HL-60 (cell line): ENCODE measurements around the gene CERT1.

Experiments
- DNase-seq, 2 experiments: peaks; one replicate each; pipeline ENCODE4 v3.0.0-alpha.2; 2010 to 2020; ENCODE audit warnings: low read depth in 1 of 2, low spot score in 1 of 2
- H3K27ac ChIP-seq: fragments of 250-450 bp; sonication (Bioruptor Pico); replicated peaks from 2 replicates; pipeline ENCODE4 v1.5.1; 2020; ENCODE audit warnings: mild to moderate bottlenecking, moderate library complexity
- H3K27me3 ChIP-seq: fragments of 250-450 bp; sonication (Bioruptor Pico); 2 replicates; pipeline ENCODE4 v1.5.1; 2021; ENCODE audit warnings: mild to moderate bottlenecking, moderate library complexity; ENCODE audit not compliant: insufficient read depth, poor library complexity, severe bottlenecking
- H3K4me3 ChIP-seq: replicated peaks from 2 replicates; pipeline ENCODE4 v1.5.1; 2011; ENCODE audit warnings: mild to moderate bottlenecking, control low read depth, low read length; ENCODE audit not compliant: insufficient read depth
- GABPA ChIP-seq: IDR thresholded peaks from 2 replicates; pipeline ENCODE4 v1.6.1; 2012; ENCODE audit warnings: low read depth
- POLR2AphosphoS5 ChIP-seq: IDR thresholded peaks from 2 replicates; pipeline ENCODE4 v1.6.1; 2012; ENCODE audit warnings: low read depth
- SPI1 ChIP-seq: IDR thresholded peaks from 2 replicates; pipeline ENCODE4 v1.6.1; 2012; ENCODE audit warnings: low read depth, mild to moderate bottlenecking, borderline replicate concordance
- TF ChIP-seq, protein P1 (sequence below): IDR thresholded peaks from one replicate; pipeline ENCODE4 v1.5.1; 2011; ENCODE audit warnings: low read length, control low read depth, inconsistent platforms; ENCODE audit not compliant: insufficient read depth
- TF ChIP-seq, protein P2 (sequence below): IDR thresholded peaks from 2 replicates; pipeline ENCODE4 v1.6.1; 2012; ENCODE audit warnings: low read depth; ENCODE audit not compliant: insufficient replicate concordance

CERT1 gene

DNA sequence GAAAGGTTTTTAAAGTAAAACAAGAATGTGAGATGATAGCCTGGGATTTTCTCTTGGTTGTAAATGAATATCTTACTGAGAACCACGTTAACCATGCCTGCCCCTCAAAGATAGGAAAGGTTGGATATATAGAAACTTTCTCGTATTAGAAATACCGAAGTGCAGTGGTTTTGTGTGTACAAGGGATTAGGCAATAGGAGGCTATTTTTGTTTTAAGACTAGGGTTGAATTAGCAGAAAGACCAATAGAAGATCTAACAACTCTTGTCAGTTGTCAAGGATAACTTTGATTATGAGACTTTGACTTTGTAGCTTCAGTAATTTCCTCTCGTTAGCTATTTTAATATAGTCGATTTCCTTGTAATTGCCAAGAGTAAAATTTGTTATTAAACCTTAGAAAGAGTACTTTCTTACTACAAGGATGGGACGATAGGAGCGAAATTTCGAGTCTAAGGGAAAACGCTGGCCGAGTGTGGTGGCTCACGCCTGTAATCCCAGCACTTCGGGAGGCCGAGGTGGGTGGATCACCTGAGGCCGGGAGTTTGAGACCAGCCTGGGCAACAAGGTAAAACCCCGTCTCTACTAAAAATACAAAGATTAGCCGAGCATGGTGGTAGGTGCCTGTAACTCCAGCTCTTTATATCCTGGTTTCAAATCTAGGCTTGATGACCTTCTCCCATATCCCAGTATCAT is 1.1 kb upstream of the CERT1 start:
- no peak for DNase-seq
- TF ChIP-seq POLR2AphosphoS5 (no peak), GABPA (no peak), SPI1 (no peak)
- TF ChIP-seq, protein P1, sequence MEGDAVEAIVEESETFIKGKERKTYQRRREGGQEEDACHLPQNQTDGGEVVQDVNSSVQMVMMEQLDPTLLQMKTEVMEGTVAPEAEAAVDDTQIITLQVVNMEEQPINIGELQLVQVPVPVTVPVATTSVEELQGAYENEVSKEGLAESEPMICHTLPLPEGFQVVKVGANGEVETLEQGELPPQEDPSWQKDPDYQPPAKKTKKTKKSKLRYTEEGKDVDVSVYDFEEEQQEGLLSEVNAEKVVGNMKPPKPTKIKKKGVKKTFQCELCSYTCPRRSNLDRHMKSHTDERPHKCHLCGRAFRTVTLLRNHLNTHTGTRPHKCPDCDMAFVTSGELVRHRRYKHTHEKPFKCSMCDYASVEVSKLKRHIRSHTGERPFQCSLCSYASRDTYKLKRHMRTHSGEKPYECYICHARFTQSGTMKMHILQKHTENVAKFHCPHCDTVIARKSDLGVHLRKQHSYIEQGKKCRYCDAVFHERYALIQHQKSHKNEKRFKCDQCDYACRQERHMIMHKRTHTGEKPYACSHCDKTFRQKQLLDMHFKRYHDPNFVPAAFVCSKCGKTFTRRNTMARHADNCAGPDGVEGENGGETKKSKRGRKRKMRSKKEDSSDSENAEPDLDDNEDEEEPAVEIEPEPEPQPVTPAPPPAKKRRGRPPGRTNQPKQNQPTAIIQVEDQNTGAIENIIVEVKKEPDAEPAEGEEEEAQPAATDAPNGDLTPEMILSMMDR = no peak
- TF ChIP-seq, protein P2, sequence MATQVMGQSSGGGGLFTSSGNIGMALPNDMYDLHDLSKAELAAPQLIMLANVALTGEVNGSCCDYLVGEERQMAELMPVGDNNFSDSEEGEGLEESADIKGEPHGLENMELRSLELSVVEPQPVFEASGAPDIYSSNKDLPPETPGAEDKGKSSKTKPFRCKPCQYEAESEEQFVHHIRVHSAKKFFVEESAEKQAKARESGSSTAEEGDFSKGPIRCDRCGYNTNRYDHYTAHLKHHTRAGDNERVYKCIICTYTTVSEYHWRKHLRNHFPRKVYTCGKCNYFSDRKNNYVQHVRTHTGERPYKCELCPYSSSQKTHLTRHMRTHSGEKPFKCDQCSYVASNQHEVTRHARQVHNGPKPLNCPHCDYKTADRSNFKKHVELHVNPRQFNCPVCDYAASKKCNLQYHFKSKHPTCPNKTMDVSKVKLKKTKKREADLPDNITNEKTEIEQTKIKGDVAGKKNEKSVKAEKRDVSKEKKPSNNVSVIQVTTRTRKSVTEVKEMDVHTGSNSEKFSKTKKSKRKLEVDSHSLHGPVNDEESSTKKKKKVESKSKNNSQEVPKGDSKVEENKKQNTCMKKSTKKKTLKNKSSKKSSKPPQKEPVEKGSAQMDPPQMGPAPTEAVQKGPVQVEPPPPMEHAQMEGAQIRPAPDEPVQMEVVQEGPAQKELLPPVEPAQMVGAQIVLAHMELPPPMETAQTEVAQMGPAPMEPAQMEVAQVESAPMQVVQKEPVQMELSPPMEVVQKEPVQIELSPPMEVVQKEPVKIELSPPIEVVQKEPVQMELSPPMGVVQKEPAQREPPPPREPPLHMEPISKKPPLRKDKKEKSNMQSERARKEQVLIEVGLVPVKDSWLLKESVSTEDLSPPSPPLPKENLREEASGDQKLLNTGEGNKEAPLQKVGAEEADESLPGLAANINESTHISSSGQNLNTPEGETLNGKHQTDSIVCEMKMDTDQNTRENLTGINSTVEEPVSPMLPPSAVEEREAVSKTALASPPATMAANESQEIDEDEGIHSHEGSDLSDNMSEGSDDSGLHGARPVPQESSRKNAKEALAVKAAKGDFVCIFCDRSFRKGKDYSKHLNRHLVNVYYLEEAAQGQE = no peak
- peak overlapping the region; percentile 82 for H3K27ac ChIP-seq
- no peaks in the 10 kb centered on the region for H3K27me3 ChIP-seq
- H3K4me3 ChIP-seq = peak overlapping the region; percentile 56

DNA sequence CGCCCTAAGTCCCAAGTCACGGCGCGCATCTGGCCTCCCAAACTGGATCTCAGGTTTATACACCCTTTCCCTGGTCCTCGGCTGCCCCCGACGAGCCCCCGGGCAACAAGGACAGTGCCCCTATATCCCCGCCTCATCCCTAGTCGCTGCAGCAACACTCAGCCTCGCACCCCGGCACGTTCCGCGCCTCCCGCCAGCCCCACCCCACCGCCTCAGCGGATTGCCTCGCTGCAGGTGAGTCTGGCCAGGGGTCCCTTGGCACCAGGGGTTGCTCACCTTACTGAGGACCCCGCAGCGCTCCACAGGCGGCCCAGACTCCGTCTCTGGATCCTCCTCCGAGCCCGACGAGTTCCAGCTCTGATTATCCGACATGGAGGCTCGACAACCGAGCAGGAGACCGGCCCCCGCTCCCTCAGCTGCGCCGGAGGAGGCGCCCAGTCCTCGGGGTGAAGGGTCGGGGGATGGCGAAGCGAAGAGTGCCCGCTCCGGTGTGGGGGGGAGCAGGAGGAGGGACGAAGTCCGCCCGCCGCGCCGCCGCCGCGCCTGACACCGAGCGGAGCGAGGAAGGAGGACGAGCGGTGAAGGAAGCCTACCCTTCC is 494 bp downstream of the CERT1 start:
- peak in 1 of 2 experiments; percentile 1 for DNase-seq
- Histone ChIP-seq H3K27me3 (no peaks in the 10 kb centered on the region), H3K27ac (peak overlapping the region; percentile 82), H3K4me3 (peak overlapping the region; percentile 67)
- TF ChIP-seq GABPA = no peak

DNA sequence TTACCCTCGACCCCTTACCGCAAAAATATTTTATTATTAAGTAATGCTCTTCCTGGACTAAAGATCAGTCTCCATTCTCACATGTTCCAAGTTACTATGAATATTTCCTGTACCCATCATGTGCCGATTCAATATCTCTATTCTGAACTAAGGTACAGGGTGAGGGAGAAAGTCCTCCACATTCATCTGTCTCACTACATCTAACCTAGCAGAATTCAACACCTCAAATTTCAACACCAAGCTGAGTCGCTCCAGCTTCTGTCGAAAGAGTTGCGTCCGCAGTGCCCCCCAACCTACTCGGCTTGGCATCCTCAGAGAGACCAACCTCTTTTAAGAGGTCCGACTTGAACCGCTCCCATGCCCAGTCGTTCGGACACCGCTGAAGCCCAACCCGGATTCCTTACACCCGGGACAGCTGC is 1.0 kb downstream of the CERT1 start:
- peak overlapping the region; percentile 67 for H3K4me3 ChIP-seq
- TF ChIP-seq, protein P1 = no peak
- TF ChIP-seq, protein P2 = no peak
- no peak for TF ChIP-seq GABPA
- no peak for TF ChIP-seq SPI1
- TF ChIP-seq POLR2AphosphoS5 = no peak
- H3K27me3 ChIP-seq = no peaks in the 10 kb centered on the region
- peak overlapping the region; percentile 82 for H3K27ac ChIP-seq
- DNase-seq = peak in 1 of 2 experiments; percentile 1

DNA sequence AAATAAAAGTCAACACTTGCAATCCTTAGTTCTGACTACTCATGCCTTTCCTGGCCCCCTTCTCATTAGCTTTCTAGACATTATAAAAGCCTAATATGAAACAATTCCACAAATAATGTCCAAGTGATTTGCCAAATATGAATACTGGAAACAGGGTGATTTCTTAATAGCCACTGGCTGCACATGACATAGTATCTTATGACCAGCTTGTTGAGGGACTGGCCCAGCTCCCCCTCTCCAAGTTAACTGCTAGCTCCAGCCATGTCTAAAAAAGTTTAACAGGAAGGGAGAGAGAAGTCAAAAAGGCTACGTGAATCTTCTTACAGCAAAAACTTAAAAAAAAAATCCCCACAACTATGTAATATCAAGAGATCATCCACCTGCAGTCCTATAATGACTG is 1.5 kb downstream of the CERT1 start:
- H3K27ac ChIP-seq = peak overlapping the region; percentile 82
- H3K4me3 ChIP-seq = peak overlapping the region; percentile 67
- peak in 1 of 2 experiments; percentile 8 for DNase-seq
- TF ChIP-seq SPI1 (no peak), POLR2AphosphoS5 (no peak), GABPA (no peak)
- TF ChIP-seq, protein P1 = no peak
- TF ChIP-seq, protein P2 = no peak
- no peaks in the 10 kb centered on the region for H3K27me3 ChIP-seq
